BJ (cell line): ENCODE measurements around the gene COL6A2. TPM values are rescaled to one million over a fixed set of nuclear protein-coding genes. Genes with fewer than 3 reads are reported as not detected.

Experiments
- CTCF ChIA-PET: fragments of 350-600 bp; formaldehyde crosslinking; extraction: SDS; loops from one replicate; lab custom pipeline; 2021; ENCODE audit warnings: antibody characterized with exemption, inconsistent platforms; lab: Yijun Ruan, JAX
- POLR2A ChIA-PET: fragments of 300-600 bp; sonication (Branson Sonifier 250); formaldehyde crosslinking; extraction: SDS; loops from one replicate; lab custom pipeline; 2021; ENCODE audit warnings: antibody characterized with exemption; lab: Charles Lee
- DNase-seq: peaks from one replicate; pipeline ENCODE4 v3.0.0-alpha.2; 2011; ENCODE audit warnings: low read depth
- H3K27me3 ChIP-seq: 2 replicates; pipeline ENCODE4 v1.6.0; 2011; ENCODE audit warnings: low read length; ENCODE audit not compliant: control insufficient read depth, insufficient read depth
- H3K36me3 ChIP-seq: 2 replicates; pipeline ENCODE4 v1.5.1; 2011; ENCODE audit warnings: low read length; ENCODE audit not compliant: control insufficient read depth, insufficient read depth
- H3K4me3 ChIP-seq: 2 replicates; pipeline ENCODE4 v1.5.1; 2011; ENCODE audit warnings: low read depth, mild to moderate bottlenecking, control low read depth, low read length
- polyA plus RNA-seq: library from polyadenylated mRNA; depleted of rRNA; stranded (reverse); fragments of >200 nt; gene quantifications from 2 replicates; pipeline ENCODE4 v1.2.3, GENCODE V29; 2011
- TF ChIP-seq, protein P1 (sequence below): IDR thresholded peaks from 2 replicates; pipeline ENCODE4 v1.5.1; 2011; ENCODE audit warnings: low read depth, mild to moderate bottlenecking, control low read depth, inconsistent platforms, low read length, moderate library complexity; ENCODE audit not compliant: insufficient read depth

Gene COL6A2
- polyA plus RNA-seq, 1 experiment, result 665 TPM

- DNase-seq, result peak; percentile 16
- no peak overlapping the region for H3K4me3 ChIP-seq
- CTCF ChIA-PET, result interaction anchor here (0.5 to 1.4 kb wide), 4 partner anchors 15 to 157 kb away, joined by 3 to 9 read pairs (median 3); no protein-coding TSS in a partner anchor
- TF ChIP-seq, protein P1, sequence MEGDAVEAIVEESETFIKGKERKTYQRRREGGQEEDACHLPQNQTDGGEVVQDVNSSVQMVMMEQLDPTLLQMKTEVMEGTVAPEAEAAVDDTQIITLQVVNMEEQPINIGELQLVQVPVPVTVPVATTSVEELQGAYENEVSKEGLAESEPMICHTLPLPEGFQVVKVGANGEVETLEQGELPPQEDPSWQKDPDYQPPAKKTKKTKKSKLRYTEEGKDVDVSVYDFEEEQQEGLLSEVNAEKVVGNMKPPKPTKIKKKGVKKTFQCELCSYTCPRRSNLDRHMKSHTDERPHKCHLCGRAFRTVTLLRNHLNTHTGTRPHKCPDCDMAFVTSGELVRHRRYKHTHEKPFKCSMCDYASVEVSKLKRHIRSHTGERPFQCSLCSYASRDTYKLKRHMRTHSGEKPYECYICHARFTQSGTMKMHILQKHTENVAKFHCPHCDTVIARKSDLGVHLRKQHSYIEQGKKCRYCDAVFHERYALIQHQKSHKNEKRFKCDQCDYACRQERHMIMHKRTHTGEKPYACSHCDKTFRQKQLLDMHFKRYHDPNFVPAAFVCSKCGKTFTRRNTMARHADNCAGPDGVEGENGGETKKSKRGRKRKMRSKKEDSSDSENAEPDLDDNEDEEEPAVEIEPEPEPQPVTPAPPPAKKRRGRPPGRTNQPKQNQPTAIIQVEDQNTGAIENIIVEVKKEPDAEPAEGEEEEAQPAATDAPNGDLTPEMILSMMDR, result no peak
- peaks cover 67% of the 10 kb centered on the region for H3K36me3 ChIP-seq
- POLR2A ChIA-PET, result no interaction called here
- H3K27me3 ChIP-seq, result no peaks in the 10 kb centered on the region
These were observed 30.4 kb downstream of the COL6A2 start for GRCh38 chr21:46128106-46128932.

DNA sequence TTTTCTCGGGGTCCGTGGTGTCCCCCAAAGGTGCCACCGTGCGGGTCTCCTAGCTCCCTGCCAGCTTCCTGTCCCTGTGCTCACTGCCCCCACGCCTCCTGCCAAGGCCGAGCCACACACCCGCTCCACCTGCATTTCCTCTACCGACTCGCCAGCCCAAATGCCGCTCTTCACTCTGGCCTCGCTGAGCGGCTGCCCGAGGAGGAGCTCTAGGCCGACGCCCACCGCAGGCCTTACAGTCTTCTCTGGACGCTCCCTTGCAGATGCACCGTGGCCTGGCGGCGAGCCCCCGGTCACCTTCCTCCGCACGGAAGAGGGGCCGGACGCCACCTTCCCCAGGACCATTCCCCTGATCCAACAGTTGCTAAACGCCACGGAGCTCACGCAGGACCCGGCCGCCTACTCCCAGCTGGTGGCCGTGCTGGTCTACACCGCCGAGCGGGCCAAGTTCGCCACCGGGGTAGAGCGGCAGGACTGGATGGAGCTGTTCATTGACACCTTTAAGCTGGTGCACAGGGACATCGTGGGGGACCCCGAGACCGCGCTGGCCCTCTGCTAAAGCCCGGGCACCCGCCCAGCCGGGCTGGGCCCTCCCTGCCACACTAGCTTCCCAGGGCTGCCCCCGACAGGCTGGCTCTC is 31.1 kb downstream of the COL6A2 start:
- TF ChIP-seq, protein P1, result no peak
- Histone ChIP-seq H3K27me3 (no peaks in the 10 kb centered on the region), H3K4me3 (no peak overlapping the region), H3K36me3 (peaks cover 63% of the 10 kb centered on the region)
- POLR2A ChIA-PET, result no interaction called here
- no peak for DNase-seq
- CTCF ChIA-PET, result interaction anchor here (1.1 to 1.4 kb wide), 2 partner anchors 15 to 156 kb away, joined by 3 to 9 read pairs; no protein-coding TSS in a partner anchor

- TF ChIP-seq, protein P1, result no peak
- POLR2A ChIA-PET, result no interaction called here
- CTCF ChIA-PET, result interaction anchor here (0.9 to 1.0 kb wide), 2 partner anchors 159 to 161 kb away, joined by 3 to 6 read pairs; no protein-coding TSS in a partner anchor
- H3K27me3 ChIP-seq, result no peaks in the 10 kb centered on the region
- peaks cover 53% of the 10 kb centered on the region for H3K36me3 ChIP-seq
- no peak for DNase-seq
- no peak overlapping the region for H3K4me3 ChIP-seq
These were observed 32.1 kb downstream of the COL6A2 start for GRCh38 chr21:46129846-46130651.

GRCh38 chr21:46130831-46131587 is 33.1 kb downstream of the COL6A2 start:
- DNase-seq, result no peak
- Histone ChIP-seq H3K27me3 (no peaks in the 10 kb centered on the region), H3K36me3 (peaks cover 44% of the 10 kb centered on the region), H3K4me3 (no peak overlapping the region)
- CTCF ChIA-PET, result interaction anchor here (0.9 to 1.0 kb wide), 3 partner anchors 158 to 162 kb away, joined by 3 to 6 read pairs (median 4); no protein-coding TSS in a partner anchor
- POLR2A ChIA-PET, result no interaction called here
- TF ChIP-seq, protein P1, result no peak
